Fibroblast of peridontal ligament (primary cell): ENCODE results near the gene USP20.

Source experiments
- DNase-seq: peaks from one replicate; pipeline ENCODE4 v3.0.0-alpha.2; 2010; ENCODE audit errors: extremely low read depth

Gene USP20

GRCh38 chr9:129857207-129857606 lies 21.9 kb downstream of the USP20 start:
- no peak for DNase-seq

GRCh38 chr9:129858167-129858962 lies 23.1 kb downstream of the USP20 start:
- DNase-seq = no peak

DNA sequence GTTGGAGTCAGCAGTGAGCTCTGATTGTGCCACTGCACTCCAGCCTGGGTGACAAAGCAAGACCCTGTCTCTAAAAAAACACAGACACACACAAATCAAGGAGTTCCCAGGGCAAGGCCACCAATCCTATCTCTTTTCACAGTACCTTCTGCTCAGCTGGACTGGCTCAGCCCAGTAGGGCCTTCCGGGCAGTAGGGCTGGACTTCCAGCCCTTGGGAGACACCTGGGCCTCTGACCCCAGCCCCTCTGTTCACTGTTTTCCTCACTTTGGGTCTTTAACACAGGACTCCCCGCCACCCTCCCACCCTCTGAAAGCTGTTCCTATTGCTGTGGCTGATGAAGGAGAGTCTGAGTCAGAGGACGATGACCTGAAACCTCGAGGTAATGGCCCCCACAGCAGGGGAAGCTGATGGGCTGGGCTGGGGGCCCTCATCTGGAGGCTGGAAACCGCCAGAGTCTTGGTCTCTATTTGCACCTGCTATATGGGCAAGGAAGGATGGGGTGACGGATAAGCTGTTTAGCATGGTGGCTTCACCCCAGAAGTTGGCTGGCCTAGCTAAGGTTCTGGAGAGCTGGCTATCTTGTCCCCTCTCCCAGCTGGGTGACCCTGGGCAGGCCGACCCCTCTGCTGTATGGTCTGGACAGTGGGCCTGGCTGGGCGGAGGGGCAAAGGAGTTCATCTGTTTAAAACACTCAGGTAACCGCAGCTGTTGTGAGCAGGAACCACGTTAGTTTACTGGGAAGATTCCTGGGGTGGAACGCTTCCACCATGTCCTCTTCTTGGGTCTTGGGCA lies 25.6 kb downstream of the USP20 start:
- no peak for DNase-seq

GRCh38 chr9:129861447-129861827 lies 26.2 kb downstream of the USP20 start:
- no peak for DNase-seq

DNA sequence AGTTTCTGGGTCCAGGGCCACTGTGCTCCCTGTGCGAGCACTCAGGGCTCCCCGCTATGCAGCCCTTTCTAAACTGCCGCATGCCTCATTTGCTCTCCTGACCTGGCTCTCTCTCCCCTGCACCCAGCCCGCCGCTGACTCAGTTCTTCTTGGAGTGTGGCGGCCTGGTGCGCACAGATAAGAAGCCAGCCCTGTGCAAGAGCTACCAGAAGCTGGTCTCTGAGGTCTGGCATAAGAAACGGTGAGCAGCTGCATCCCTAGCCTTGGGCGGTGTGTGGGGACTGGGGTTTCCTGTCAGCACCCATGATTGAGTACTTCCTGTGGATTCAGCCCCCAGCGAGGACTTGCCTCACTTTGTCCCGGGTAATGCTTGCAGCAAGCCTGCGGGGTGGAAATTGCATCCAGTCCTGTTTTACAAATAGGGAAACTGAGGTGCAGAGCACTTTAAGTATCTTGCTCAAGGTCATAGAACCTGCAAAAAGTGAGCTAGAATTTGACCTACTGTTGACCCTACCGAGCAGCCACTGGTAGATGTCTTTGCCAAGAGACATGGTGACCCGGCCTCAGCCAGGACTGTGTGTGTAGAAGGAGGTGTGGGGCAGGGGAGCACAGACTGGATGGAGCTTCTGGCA lies 27.9 kb downstream of the USP20 start:
- DNase-seq = no peak

DNA sequence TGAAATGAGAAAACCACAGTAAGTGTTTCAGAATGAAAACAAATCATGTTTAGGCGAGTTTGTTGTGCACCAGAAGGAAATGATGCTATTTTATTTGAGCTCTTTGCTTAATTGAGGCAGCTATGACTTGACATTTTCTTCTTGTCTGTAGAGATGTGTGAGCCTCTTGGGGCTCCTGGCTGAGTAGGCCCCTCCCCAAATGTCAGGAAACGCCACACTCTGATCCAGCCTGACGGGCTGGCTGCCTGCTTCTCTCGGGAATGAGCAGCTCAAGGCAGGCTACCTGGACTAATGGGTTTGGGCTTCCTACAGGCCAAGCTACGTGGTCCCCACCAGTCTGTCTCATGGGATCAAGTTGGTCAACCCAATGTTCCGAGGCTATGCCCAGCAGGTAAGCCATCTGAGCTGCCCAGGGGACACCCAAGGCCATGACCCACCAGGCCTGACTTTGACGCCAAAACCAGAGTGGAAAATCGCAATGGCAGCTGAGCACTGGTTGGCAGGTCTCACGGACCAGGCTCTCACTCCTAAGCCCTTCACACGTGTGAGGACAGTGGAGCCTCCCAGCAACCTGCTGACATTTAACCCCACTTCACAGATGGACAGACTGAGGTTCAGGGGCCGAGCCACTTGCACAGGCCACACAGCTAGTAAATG lies 29.9 kb downstream of the USP20 start:
- DNase-seq = no peak

DNA sequence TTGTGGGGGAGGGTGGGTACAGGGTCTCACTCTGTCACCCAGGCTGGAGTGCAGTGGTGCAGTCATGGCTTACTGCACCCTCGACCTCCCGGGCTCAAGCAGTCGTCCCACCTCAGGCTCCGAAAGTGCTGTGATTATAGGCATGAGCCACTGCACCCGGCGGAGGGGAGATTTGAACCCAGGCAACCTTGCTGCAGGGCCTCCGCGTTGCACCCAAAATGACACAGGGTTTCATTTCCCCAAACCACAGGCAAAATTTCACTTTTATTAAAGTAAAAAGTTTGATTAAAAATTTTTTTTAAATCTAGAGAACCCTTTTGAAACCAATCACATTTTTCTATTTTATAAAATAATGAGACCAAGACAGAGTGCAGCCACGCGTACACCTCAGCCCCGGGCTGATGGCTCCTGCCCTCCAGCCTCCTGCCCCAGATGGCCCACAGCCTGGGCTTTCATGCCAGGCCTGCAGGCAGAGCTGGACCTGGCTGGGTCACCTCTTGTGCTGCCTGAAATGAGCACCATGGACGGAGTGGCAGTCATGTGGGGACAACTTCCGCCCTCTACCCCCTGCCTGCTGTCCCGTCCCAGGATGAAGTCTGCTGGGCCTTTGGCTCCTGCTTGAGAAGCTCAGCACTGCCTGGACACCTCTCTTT lies 30.5 kb downstream of the USP20 start:
- no peak for DNase-seq

- no peak for DNase-seq
Observed at GRCh38 chr9:129866394-129867135, 31.3 kb downstream of the USP20 start.

DNA sequence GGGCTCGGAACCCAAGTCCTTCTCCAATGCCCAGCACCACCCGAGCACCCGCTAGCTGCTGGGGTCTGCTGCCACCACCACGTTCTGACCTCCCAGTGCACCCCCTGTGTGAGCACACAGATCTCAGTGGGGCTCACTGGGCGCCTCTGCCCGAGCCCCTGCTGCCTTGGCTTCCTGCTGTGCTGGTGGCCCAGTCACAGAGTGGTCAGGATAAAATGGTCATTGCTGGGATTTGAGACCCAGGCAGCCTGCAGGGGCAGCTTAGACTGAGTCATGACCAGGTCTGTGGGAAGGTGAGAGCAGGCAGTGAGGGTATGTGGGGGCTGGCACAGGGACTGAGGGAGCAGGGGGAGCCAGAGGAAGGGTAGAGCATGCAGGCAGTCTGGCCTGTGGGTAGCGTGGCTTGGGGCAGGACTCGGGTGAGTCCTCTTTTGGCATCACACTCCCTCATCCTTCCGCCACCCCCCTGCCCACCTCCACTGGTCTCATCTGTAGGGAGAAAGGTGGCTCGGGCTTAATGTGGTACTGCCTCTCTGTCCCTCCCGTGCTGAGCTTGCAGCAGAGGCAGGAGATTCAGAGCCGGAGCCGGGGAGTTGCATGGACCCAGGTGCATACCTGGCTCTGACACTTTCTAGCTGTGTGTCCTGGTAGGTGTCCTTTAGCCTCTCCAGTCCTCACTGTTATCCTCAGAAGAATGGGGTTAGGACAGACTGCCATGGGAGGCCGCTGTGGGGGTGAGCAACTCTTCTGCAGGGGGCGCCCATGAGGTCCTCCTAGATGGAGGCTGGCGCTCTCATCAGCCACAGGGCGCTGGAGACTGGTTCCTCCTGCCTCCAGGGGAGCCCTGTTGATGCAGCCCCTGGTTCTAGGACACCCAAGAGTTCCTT lies 32.1 kb downstream of the USP20 start:
- no peak for DNase-seq

GRCh38 chr9:129868023-129868871 lies 33.0 kb downstream of the USP20 start:
- DNase-seq = no peak

DNA sequence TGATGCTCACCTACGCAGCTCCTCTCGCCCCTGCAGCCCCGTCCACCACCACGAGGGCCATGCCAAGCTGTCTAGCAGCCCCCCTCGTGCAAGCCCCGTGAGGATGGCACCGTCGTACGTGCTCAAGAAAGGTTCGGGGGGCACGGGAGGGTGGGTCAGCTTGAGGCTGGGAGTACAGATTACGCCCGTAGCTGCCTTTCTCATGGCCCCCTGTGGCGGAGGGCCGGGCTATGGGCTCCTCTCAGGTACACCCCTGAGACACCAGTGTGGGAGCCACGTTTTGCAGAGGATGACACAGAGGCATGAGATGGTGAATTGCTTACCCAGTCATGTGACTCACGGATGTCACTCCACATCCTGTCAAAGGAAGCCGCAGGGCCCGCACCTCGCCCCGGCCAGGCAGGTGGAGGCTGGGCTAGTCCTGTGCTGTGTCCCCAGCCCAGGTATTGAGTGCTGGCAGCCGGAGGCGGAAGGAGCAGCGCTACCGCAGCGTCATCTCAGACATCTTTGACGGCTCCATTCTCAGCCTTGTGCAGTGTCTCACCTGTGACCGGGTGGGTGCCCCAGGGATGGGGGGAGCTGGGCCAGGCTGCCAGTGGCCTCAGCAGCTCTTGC lies 33.7 kb downstream of the USP20 start:
- DNase-seq = no peak

- no peak for DNase-seq
Observed at GRCh38 chr9:129869585-129870501, 34.6 kb downstream of the USP20 start.

GRCh38 chr9:129871046-129871445 lies 35.8 kb downstream of the USP20 start:
- no peak for DNase-seq

DNA sequence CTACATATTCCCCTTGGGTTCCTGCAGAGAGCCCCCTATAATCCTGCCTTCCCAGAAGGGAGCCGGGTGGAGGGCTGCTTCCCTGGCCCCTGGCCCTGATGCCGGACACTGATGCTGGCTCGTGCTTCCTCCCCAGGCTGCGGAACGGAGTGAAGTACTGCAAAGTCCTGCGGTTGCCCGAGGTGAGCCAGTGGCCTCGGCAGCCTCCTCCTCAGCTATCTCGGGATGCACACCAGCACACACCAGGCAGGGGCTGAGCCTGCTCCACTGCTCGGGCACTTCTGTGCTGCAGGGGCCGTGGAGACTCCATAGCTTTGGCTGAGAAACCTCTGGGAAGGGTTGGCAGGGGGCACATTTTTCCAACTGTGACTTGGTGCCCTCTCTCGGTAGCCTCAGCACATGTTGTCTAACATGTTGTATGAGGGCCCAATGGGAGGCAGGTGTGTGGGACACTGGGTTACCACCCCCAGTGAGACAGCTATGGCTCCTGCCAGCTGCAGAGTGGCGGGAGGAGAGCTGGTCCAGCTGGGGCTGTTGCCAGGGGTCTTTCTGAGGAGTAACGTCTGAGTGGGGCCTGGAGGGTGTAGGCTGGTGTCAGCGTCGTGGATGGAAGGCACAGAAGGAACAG lies 38.4 kb downstream of the USP20 start:
- DNase-seq = no peak

GRCh38 chr9:129874261-129875101 lies 39.2 kb downstream of the USP20 start:
- DNase-seq = no peak

DNA sequence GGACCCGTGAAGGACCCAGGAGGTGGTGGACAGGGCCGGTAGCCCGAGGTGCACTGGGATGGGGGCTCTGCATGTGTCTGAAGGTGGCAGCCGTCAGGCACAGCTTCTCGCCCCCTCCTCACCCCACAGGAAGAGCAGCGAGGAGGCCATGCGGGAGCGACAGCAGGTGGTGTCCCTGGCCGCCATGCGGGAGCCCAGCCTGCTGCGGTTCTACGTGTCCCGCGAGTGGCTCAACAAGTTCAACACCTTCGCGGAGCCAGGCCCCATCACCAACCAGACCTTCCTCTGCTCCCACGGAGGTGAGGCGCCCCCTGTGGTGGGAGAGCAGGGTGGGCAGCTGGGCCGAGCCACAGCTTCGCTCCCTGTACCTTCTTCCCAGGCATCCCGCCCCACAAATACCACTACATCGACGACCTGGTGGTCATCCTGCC lies 39.9 kb downstream of the USP20 start:
- no peak for DNase-seq
